ENCODE results near the gene TRIP12.

Gene TRIP12

DNA sequence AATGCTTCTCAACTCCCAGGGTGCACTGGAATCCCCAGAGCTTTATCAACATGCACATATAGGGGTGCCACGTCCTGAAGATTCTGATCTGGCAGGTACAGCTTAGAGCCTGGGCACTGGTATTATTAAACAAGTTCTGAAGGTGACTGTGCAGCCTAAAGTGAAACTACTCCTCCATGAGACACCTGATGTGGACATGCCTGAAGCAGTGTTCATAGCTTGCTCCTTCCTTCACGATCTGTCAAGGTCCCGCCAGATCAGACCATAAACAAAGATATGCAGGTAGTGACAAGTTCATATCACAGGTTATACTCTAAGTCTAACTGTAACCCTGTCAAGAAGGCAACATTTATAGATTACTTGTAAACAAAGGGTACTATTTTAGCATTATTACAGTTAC, 142.2 kb downstream of the TRIP12 start:
- peaks cover 4% of the 10 kb centered on the region for H3K36me3 ChIP-seq (replicated peaks; ENCODE audit: low read depth, low read length)
- peaks cover 5% of the 10 kb centered on the region; the same call in 1 of the 2 replicates for H3K4me1 ChIP-seq (ENCODE audit: low read length)
- H3K79me2 ChIP-seq (ENCODE audit: low read length): no peaks in the 10 kb centered on the region
- H3K9ac ChIP-seq (ENCODE audit: low read length): no peak overlapping the region
- no peak overlapping the region for H2AFZ ChIP-seq (ENCODE audit: low read depth, low read length)
- no peak overlapping the region for H3K4me2 ChIP-seq (ENCODE audit: low read length)
- H4K20me1 ChIP-seq (ENCODE audit: insufficient read depth, low read length): no peaks in the 10 kb centered on the region
- no peak overlapping the region for H3K4me3 ChIP-seq (ENCODE audit: low read length)
- no peak overlapping the region for H3K27ac ChIP-seq (ENCODE audit: low read length)
- no peaks in the 10 kb centered on the region for H3K27me3 ChIP-seq (ENCODE audit: low read depth, low read length)
- TF ChIP-seq, protein P1, sequence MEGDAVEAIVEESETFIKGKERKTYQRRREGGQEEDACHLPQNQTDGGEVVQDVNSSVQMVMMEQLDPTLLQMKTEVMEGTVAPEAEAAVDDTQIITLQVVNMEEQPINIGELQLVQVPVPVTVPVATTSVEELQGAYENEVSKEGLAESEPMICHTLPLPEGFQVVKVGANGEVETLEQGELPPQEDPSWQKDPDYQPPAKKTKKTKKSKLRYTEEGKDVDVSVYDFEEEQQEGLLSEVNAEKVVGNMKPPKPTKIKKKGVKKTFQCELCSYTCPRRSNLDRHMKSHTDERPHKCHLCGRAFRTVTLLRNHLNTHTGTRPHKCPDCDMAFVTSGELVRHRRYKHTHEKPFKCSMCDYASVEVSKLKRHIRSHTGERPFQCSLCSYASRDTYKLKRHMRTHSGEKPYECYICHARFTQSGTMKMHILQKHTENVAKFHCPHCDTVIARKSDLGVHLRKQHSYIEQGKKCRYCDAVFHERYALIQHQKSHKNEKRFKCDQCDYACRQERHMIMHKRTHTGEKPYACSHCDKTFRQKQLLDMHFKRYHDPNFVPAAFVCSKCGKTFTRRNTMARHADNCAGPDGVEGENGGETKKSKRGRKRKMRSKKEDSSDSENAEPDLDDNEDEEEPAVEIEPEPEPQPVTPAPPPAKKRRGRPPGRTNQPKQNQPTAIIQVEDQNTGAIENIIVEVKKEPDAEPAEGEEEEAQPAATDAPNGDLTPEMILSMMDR (IDR thresholded peaks at IDR 0.05; ENCODE audit: low read depth, low read length): no peak
- TF ChIP-seq EZH2phosphoT487 (IDR thresholded peaks at IDR 0.05; ENCODE audit: low read depth): no peak
- H3K9me3 ChIP-seq (ENCODE audit: insufficient read depth, low read length): no peaks in the 10 kb centered on the region

GRCh38 chr2:229777716-229778115, 144.1 kb downstream of the TRIP12 start:
- no peak overlapping the region for H3K9ac ChIP-seq (ENCODE audit: low read length)
- no peaks in the 10 kb centered on the region; the same call in 1 of the 2 replicates for H3K4me1 ChIP-seq (ENCODE audit: low read length)
- no peaks in the 10 kb centered on the region for H3K79me2 ChIP-seq (ENCODE audit: low read length)
- H3K27ac ChIP-seq (ENCODE audit: low read length): no peak overlapping the region
- no peaks in the 10 kb centered on the region for H3K27me3 ChIP-seq (ENCODE audit: low read depth, low read length)
- no peak overlapping the region for H3K4me3 ChIP-seq (ENCODE audit: low read length)
- no peaks in the 10 kb centered on the region for H3K9me3 ChIP-seq (ENCODE audit: insufficient read depth, low read length)
- TF ChIP-seq, protein P1 (IDR thresholded peaks at IDR 0.05; ENCODE audit: low read depth, low read length): no peak
- no peak for TF ChIP-seq EZH2phosphoT487 (IDR thresholded peaks at IDR 0.05; ENCODE audit: low read depth)
- no peaks in the 10 kb centered on the region for H4K20me1 ChIP-seq (ENCODE audit: insufficient read depth, low read length)
- no peak overlapping the region for H2AFZ ChIP-seq (ENCODE audit: low read depth, low read length)
- peaks cover 11% of the 10 kb centered on the region for H3K36me3 ChIP-seq (replicated peaks; ENCODE audit: low read depth, low read length)
- H3K4me2 ChIP-seq (ENCODE audit: low read length): no peak overlapping the region

DNA sequence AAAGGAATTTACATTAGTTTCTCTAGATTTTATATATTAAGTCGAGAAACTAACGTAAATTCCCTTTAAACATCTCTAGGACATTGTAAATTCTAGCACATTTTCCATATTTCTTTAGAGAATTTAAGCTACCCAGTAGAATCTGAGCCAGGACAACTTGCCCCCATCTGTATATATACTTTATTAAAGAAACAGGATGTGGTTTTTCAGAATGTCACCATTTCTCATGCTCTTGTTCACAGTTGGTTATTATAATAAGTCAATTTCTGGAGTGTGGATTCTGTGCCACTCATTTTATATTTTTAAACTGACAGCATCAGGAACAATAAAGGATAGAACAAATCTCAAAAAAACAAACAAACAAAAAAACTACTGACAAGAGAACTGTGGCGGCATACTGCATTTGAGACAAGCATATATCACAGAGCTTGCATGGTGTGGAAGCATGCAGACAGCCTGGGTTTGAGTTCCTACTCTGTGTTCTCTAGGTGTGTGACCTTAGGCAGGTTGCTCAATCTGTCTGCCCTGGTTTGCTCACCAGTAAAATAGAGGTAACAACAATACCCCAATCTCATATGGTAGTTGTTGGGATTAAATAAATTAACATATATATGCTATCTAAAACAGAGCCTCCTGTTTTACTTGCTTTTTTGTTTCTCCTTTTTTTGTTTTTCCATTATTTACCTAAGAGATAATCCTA, 146.0 kb downstream of the TRIP12 start:
- no peaks in the 10 kb centered on the region; the same call in 1 of the 2 replicates for H3K4me1 ChIP-seq (ENCODE audit: low read length)
- no peak overlapping the region for H3K9ac ChIP-seq (ENCODE audit: low read length)
- TF ChIP-seq EZH2phosphoT487 (IDR thresholded peaks at IDR 0.05; ENCODE audit: low read depth): no peak
- TF ChIP-seq, protein P1 (IDR thresholded peaks at IDR 0.05; ENCODE audit: low read depth, low read length): no peak
- H2AFZ ChIP-seq (ENCODE audit: low read depth, low read length): no peak overlapping the region
- peaks cover 16% of the 10 kb centered on the region for H3K36me3 ChIP-seq (replicated peaks; ENCODE audit: low read depth, low read length)
- no peaks in the 10 kb centered on the region for H4K20me1 ChIP-seq (ENCODE audit: insufficient read depth, low read length)
- H3K79me2 ChIP-seq (ENCODE audit: low read length): no peaks in the 10 kb centered on the region
- H3K27me3 ChIP-seq (ENCODE audit: low read depth, low read length): no peaks in the 10 kb centered on the region
- no peak overlapping the region for H3K4me3 ChIP-seq (ENCODE audit: low read length)
- no peaks in the 10 kb centered on the region for H3K9me3 ChIP-seq (ENCODE audit: insufficient read depth, low read length)
- H3K4me2 ChIP-seq (ENCODE audit: low read length): no peak overlapping the region
- no peak overlapping the region for H3K27ac ChIP-seq (ENCODE audit: low read length)

- TF ChIP-seq, protein P1 (IDR thresholded peaks at IDR 0.05; ENCODE audit: low read depth, low read length): no peak
- Histone ChIP-seq H3K4me2 (ENCODE audit: low read length) (no peak overlapping the region), H2AFZ (ENCODE audit: low read depth, low read length) (no peak overlapping the region), H3K27me3 (ENCODE audit: low read depth, low read length) (no peaks in the 10 kb centered on the region), H3K9me3 (ENCODE audit: insufficient read depth, low read length) (no peaks in the 10 kb centered on the region), H3K79me2 (ENCODE audit: low read length) (no peaks in the 10 kb centered on the region), H3K27ac (ENCODE audit: low read length) (no peak overlapping the region), H4K20me1 (ENCODE audit: insufficient read depth, low read length) (no peaks in the 10 kb centered on the region), H3K9ac (ENCODE audit: low read length) (no peak overlapping the region), H3K4me3 (ENCODE audit: low read length) (no peak overlapping the region), H3K36me3 (replicated peaks; ENCODE audit: low read depth, low read length) (peaks cover 16% of the 10 kb centered on the region), H3K4me1 (ENCODE audit: low read length) (no peaks in the 10 kb centered on the region; the same call in 1 of the 2 replicates)
These were observed 147.6 kb downstream of the TRIP12 start for GRCh38 chr2:229774237-229774636.

All from OCI-LY3 (cell line).